Parietal lobe (tissue), 1 donor: ENCODE measurements around the gene NR2E1. TPM values are rescaled to one million over a fixed set of nuclear protein-coding genes. Genes with fewer than 3 reads are reported as not detected.

Experiments
- total RNA-seq: library from RNA; depleted of rRNA; stranded (reverse); fragments of >200 nt; gene quantifications from one replicate; pipeline ENCODE4 v1.2.3, GENCODE V29; 2014

The NR2E1 gene
- 13.5 TPM for total RNA-seq

GRCh38 chr6:108165714-108166663 lies at the start of gene NR2E1:
Gene NR2E1 (plus strand): TSS chr6:108166022. CDS start chr6:108166766, 744 bp downstream.

Other genes with a start within 250 kb of the NR2E1 start
- gene SEC63, start 207.8 kb upstream of the NR2E1 start, total RNA-seq: 78.3 TPM
- 31.9 TPM for gene OSTM1, start 91.3 kb upstream of the NR2E1 start, total RNA-seq
- gene SNX3, start 95.0 kb downstream of the NR2E1 start, total RNA-seq: 93.9 TPM
- 9.4 TPM for gene AFG1L, start 129.0 kb downstream of the NR2E1 start, total RNA-seq